Hematopoietic multipotent progenitor cell (in vitro differentiated cells): ENCODE measurements around the gene RALGPS2. TPM values are rescaled to one million over a fixed set of nuclear protein-coding genes. Genes with fewer than 3 reads are reported as not detected.

ENCODE experiments used
- DNase-seq, 3 donors: peaks; one replicate each; pipeline ENCODE4 v3.0.0-alpha.2; 2011 to 2015; ENCODE audit warnings: low read depth in 2 of 3, low spot score in 2 of 3
- total RNA-seq: library from RNA; depleted of rRNA; stranded (reverse); fragments of >200 nt; gene quantifications from one replicate; pipeline ENCODE4 v1.2.3, GENCODE V29; 2012

Gene RALGPS2, protein sequence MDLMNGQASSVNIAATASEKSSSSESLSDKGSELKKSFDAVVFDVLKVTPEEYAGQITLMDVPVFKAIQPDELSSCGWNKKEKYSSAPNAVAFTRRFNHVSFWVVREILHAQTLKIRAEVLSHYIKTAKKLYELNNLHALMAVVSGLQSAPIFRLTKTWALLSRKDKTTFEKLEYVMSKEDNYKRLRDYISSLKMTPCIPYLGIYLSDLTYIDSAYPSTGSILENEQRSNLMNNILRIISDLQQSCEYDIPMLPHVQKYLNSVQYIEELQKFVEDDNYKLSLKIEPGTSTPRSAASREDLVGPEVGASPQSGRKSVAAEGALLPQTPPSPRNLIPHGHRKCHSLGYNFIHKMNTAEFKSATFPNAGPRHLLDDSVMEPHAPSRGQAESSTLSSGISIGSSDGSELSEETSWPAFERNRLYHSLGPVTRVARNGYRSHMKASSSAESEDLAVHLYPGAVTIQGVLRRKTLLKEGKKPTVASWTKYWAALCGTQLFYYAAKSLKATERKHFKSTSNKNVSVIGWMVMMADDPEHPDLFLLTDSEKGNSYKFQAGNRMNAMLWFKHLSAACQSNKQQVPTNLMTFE
- total RNA-seq, result 15.9 TPM

DNA sequence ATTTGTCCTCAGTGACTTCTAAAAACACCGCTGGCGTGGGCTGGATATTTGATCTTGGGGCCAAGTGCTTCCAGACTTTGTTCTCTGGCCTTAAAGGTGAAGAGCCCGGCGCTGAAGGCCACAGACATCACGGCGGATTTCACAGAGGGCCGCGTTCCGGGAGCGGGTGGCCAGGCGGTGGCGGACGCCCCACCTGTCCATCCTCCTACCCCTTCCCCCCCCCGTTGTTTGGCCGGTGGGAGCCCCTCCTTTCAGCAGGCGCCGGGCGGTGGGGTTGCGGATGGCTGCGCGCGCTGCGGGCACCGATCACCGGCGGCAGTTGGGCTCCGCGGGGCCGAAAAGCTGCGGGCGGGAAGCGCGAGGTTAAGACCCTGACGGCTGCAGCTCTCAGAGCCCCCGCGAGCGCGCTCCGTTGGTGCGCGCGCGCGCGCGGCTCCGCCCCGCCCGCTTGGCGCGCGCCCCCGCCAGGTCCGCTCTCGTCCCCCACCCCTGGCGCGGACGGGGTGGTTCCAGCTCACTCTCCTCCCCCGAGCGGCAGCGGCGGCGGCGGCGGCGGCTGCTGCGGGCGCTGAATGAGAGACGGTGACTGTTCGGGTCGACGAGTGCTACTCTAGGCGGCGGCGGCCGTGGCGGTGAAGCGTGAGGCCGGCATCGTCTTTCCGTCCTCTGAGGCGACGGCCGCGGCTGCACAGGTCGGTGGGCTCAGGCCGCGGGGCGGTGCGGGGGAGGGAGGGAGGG, at the start of gene RALGPS2:
Gene RALGPS2 (plus strand): TSS at position 517 of the 738 bp plus-strand sequence. CDS start 51,521 bp downstream, outside the sequence.
- peak; percentile 35 to 90 (median 81) for DNase-seq

DNA sequence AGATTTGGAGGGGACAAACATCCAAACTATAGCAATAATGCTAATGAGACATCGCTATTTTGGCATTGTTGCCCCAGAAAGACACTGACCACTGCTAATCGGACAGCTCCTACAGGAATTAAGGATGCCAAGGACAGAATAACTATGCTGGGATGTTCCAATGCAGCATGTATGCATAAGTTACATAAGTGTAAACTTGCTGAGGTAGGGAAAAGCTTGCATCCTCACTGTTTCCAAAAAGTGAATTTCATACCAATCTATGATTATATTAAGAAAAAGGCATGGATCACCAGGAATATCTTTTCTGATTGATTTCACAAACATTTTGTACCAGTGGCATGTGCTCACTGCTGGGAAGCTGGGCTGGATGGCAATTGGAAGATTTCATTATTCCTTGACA, 45.8 kb upstream of the RALGPS2 start:
- DNase-seq, result no peak

DNA sequence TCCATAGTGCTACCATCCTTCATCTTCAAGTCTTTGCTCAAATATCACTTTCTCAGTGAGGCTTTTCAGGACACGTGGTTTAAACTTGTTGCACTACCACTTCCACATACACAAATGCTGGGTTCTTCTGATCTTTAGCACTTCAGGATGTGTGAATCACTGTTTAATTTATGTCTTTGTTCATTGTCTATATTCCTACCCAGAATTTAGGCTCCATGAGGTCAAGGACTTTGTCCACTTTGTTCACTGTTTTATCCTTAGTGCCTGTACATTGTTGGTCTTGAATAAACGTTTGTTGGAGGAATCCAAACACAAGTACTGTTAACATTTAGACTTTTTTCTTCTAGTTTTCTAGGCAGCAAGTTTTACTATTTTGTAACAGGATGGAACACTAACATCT, 42.6 kb upstream of the RALGPS2 start:
- DNase-seq, result no peak

DNA sequence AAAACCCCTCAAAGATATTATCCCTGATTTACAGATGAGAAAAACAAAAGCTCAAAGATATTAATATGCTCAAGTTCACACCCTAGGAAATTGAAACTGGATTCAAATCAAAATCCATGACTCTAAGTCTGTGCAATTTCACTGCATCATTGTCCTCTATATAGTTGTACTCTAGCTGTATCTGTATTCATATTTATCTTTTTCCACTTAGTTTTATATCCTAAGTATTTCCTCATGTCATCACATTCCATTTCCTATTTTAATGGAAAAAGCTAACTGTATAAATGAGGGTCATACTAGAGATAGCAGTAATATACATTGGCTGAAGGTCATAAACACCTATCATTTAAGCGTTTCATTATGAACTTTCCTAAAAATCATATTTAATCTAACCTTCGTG, 42.2 kb upstream of the RALGPS2 start:
- DNase-seq, result no peak

DNA sequence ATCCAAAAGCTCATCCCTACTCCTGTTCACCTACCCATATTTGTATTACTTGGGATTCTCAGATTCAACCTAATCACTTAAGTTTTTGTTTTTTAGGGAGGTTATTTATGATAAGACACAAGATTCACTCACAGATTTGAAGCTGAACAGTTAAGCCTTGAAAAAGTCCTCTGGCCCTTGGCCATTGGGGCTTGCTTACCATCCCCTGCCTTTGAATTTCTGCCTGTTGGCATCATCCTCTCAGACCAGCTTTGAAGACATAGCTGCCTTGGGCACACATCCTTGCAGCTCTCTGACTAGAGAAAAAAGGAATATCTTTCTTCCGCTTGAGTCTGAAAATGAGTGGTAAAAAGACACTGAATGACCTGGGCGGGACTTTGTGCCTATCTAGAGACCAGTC, 41.8 kb upstream of the RALGPS2 start:
- DNase-seq, result no peak

DNA sequence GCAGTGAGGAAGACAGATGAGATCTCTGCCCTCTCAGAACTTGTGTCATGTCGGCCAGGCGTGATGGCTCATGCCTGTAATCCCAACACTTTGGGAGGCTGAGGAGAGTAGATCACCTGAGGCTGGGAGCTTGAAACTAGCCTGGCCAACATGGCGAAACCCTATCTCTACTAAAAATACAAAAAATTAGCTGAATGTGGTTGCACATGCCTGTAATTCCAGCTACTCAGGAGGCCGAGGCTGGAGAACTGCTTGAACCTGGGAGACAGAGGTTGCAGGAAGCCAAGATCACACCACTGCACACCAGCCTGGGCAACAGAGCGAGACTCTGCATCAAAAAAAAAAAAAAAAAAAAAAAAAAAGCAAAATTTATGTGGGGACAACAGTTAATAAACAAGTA, 40.9 kb upstream of the RALGPS2 start:
- DNase-seq, result no peak

DNA sequence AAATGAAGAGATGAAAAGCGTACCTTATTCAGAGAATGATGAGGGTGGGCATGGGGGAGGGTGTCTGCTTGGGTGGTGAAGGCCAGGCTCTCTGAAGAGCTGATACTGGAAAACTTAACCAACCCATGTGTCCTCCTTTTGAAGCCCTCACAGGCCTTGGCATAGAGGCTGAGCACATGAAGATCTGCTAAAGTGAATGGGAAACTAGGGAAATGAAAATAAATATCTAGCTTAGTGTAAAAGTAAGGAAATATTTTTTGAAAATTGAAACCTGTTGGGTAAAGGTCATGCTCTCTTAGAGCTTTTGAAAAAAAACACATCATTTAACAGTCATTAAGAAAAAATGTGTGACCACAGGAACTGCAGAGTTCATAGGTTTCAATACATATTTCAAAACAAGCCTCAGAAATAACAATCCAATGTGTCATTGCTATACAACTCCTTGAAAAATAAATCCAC, 40.5 kb upstream of the RALGPS2 start:
- no peak for DNase-seq

DNA sequence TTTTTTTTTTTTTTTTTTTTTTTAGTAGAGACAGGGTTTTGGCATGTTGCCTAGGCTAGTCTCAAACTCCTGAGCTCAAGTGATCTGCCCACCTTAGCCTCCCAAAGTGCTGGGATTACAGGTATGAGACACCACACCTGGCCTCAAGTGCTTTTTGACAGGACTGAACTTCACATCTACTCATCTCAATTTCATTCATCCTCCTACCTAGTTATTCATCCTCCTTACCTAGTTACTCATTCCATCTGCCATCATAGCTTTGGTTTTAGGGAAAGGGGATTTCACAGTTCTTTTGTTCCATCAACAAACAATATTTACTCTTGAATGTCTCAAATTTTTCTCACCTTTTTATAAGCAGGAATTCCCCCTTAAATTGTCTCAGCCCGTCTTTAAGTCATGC, 38.6 kb upstream of the RALGPS2 start:
- DNase-seq, result no peak

DNA sequence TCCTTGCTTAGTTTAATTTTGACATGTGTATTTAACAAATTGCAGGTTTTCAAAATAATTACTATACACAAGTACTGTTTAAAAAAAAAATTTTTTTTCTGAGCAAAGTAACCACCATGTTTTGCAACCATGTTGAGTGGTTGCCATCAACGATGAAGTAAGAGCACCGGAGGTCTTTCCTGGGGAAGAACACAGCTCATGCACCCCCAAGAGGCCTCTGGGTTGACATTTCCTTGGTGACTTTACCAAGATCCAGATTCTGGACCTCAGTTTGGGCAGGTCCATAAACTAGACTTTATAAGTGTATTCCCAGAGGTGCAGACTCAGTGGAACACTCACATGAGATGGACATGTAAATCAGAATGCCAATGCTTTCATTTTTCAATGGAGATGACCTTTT, 36.8 kb upstream of the RALGPS2 start:
- DNase-seq, result no peak

DNA sequence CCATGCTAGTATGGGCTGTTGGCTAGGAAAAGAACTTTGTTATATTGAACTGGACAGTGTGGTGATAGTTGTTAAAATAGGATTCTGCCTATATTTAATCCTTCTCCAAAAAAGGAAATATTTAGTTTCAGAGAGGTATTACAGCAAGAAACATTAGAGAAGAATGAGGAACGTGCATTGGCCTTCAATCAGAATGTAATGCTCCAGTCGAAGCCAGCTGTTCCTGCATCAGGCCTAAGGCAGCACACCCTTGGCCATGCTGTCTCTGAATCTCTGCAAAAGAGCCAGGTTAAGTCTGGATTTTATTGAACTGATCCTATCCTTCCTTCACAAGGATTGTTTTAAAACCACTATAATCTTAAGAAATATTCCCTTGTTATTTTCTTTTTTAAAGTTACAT, 35.3 kb upstream of the RALGPS2 start:
- no peak for DNase-seq

DNA sequence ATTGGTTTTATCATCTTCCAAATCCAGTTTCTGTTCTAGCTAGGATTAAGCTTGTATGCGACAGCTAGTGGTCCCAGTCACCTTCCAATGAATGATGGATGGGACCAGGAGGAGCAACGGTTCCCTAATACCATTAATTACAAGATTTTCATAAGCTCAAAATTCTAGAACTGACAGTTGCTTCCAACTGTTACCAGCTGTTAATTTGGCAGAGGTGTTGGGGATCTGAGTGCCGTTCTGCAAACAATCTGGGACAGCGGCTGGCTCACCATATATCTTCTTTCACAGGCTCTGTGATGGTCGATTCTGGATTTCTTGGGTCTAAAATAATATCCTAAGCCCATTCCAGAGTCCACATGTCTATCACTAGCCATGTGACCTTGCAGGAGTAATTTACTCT, 34.5 kb upstream of the RALGPS2 start:
- no peak for DNase-seq

DNA sequence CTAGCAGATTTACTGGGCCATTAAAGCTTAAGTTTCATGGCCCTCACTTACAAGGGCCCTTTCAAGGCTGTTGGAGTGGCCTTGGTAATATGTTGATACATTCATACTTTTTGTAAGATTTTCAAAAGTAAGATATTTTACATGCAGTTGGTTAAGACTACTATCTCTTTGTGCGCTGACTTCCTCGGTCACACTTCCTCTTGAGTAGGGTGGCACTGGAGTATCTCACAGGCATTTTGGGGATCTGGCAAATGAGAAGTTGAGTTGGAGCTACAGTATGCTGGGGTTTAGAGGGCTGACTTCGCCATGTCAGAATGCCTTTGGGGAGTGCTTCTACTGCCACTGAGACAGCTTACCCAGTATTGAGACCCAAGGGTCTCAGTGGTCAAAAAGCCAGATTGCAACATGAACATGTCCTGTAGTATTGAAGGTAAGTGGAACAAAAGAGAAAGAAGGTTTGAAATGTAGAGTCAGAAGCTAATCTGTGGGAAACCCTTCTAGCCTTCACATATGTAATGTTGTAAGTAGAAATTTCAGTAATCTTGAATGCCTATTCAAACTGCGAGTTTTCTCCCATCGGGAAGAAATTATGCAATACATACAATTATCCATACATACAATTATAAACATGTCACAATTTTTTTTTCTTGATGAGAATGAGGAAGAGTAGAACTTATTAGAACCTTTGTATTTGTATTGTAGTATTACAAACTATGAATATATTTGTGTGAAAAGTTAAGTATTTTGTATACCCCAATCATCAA, 32.3 kb upstream of the RALGPS2 start:
- no peak for DNase-seq

DNA sequence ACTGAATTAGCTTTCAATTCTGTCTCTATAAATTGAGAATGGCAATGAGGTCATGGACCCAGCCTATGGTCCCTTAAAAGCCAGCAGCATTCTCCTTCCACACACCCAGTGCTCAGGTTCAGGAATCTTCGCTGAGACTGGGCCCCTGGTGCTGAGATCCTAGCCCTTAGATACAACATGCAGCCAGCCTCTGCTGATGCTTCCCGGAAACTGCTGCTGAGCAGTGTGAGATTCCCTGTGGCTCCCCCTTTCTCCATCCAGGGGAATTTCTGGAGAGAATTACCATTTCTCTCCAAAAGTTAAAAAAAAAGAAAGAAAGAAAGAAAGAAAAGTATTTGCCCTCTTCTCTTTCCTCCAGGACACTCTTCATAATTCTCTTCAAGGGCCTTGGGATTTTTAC, 31.7 kb upstream of the RALGPS2 start:
- DNase-seq, result no peak

DNA sequence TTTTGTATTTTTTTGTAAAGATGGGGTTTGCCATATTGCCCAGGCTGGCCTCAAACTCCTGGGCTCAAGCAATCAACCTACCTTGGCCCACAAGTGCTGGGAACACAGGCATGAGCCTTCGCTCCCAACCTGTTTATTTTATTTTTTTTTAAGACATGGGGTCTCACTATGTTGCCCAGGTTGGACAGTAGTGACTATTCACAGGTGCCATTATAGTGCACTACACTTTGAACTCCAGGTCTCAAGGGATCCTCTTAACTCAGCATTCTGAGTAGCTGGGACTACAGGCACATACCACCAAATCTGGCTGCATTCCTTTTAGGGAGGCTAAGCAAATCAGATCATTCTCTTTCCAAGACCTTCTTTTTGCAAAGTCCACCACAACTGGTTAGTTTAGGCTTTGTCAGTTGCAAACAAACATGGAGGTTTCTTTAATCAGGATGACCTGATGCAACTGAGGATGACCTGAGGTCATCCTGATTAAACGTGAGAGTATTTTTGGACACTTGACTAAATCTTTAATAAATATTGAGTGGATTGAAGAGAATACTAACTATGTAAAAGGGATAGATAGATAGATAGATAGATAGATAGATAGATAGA, 30.0 kb upstream of the RALGPS2 start:
- DNase-seq, result no peak

DNA sequence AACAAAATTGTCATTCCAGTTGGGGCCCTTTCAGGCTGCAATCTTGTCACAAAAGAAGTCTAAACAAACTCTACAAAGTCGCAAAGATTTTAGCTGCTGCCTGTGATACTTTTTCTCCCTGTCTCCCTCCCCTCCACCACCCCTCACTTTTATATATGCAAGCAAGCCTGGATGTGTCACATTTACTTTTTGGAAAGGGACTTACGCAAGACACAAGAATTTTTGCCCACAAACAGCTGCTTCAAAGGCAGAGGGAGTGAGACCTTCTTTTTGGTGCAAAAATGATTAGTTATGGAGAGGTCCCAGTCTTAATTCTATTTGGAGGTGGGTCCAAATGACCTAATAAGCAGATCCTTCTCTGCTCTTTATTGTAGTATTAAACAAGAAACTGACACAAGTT, 22.9 kb upstream of the RALGPS2 start:
- no peak for DNase-seq

DNA sequence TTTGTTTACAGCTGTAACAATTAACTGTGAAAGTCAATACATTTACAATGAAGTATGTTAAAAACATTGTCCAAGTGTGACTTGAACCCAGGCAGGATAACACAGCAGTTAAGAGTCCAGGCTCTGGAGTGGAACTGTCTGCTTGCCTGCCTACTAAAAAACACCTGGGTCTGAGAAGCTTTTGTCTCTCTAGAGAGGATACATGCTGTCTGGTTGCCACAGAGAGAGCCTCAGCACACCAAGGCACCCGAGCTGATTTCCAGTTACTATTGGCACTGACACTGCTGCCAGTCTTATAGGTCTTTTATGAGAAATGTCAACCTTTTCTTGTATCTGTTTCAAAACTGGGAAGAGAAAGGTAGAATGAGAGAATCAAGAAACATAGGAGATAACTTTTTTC, 20.2 kb upstream of the RALGPS2 start:
- no peak for DNase-seq

DNA sequence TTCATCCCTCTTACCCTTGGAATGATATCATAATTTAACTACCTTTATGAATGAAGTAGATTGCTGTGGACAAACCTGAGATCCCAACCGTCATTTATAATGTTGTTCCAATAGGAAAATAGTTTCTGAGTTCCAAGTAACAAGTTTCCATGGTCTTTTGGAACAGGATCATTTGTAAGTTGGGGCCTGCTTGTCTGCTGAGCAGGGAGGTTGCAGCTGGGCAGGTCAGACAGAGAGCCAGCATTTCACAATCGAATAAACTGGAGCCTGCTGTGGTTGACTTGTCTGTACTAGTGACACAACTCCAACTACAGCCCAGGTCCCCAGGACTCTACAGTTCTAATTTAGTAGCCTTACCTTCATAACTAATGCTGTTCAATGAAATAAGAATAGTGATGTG, 18.6 kb upstream of the RALGPS2 start:
- no peak for DNase-seq

DNA sequence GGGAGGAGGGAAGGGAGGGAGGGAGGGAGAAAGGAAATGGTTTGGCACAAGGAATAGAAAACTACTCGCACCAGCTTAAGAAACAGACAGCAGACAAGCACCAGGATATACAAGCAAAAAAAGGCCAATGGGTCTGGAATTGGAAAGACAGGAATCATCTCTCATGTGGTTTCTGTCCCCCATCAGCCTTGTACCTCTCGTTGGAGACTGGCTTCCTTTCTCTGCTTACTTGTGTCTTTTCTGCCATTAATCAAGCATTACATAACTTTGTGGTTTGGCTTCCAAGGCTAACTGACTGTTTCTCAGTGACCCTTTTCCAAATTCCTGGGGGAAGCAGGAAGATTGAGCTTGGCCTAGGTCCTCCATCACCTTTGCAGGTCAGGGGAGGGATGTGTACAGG, 11.8 kb upstream of the RALGPS2 start:
- no peak for DNase-seq

DNA sequence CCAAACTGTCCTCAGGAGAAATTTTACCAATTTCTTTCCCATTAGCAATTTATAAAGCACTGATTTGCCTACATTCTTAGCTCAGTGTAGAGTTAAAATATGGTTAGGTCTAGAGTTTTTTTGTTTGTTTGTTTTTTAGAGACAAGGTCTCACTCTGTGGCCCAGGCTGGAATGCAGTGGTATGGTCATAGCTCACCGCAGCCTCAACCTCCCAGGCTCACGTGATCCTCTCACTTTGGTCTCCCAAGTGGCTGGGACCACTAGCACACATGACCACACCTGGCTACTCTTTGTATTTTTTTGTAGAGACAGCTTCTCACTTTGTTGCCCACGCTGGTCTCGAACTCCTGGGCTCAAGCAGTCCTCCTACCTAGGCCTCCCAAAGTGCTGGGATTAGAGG, 10.6 kb upstream of the RALGPS2 start:
- no peak for DNase-seq

DNA sequence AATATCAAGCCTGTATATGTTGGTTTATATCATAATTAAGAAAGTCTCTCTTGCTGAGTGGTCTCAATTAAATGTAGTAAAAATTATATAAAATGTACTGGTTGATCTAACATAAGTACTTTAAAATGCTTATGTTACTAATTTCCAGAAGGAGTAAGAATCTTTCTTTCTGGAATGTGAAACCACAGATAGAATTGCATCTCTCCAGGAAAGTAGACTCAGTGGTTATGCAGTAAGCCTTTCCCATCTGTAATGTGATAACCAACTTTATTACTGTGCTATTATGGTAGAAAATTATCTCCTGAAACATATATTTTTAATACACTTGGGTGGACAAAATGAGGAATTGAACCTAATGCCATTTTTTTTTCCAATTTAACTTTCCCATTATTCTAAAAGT, 8.9 kb upstream of the RALGPS2 start:
- no peak for DNase-seq

DNA sequence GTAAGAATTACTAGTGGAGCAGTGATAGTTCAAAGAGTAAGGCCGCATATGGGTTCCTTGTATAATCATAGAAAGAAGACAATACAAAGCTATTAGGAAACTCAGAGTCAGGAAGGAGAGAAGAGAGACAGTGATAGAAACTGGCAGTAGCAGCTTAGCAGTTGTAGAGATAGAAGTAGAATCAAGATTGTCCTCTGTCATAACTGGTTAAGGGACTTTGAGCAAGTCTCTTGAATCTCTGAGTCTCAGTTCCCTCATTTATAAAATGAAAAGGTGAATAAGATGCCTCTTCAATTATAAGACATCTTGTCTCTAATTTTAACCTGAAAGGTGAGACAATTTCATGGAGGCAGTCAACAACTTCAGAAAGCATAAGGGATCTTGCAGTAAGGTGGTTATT, 6.5 kb upstream of the RALGPS2 start:
- DNase-seq, result no peak
